ENCODE results near the gene LTA4H. TPM values are rescaled to one million over a fixed set of nuclear protein-coding genes. Genes with fewer than 3 reads are reported as not detected.
A peak's percentile ranks its signal among the peaks of the same experiment; 100 is the strongest.

The LTA4H gene
- total RNA-seq, 1 donor from 2014 or later = 266 TPM

DNA sequence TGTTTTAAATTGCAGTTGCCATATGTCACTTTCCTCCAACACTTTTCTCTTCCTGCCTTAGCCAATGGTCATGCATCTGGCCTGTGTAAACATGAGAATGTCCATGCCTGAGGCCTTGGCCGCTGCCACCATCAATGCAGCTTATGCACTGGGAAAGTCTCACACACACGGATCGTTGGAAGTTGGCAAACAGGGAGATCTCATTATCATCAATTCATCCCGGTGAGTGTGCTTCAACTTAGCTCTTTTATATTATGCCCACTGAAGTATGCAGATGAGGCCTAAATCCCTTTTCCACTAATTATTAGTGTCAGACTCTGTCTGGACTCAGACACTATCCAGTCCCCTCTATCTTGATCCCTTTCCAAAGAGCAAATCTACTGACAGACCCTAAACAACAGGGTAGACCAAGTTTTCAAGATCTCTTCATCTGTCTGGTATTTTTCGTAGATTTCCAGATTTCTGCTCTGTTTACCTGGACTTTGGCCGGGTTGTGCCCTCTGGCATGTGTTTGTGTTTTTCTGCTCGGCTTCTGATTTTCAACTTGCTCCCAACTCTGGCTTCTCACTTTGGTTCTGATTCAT, 69.0 kb downstream of the LTA4H start:
- no peak overlapping the region for H3K4me2 ChIP-seq
- H3K4me3 ChIP-seq = no peak overlapping the region
- H3K4me1 ChIP-seq = no peaks in the 10 kb centered on the region
- no peaks in the 10 kb centered on the region for H3K79me2 ChIP-seq (ENCODE audit: low read depth)
- H3K27me3 Mint-ChIP-seq (ENCODE audit: insufficient read depth, low read depth) = peaks cover 6% of the 10 kb centered on the region
- H3K36me3 Mint-ChIP-seq = no peaks in the 10 kb centered on the region
- no peaks in the 10 kb centered on the region for H3F3A ChIP-seq (ENCODE audit: low read depth)
- H3K4me3 Mint-ChIP-seq = no peak overlapping the region
- H4K20me1 ChIP-seq (ENCODE audit: low read depth) = no peaks in the 10 kb centered on the region
- peaks cover 12% of the 10 kb centered on the region for H3K9me3 Mint-ChIP-seq
- no peak overlapping the region for H3K27ac Mint-ChIP-seq
- H3K9me3 ChIP-seq (ENCODE audit: low read depth) = no peaks in the 10 kb centered on the region
- H3K27ac ChIP-seq = no peak overlapping the region
- no peaks in the 10 kb centered on the region for H3K36me3 ChIP-seq
- H3K27me3 ChIP-seq = no peaks in the 10 kb centered on the region
- DNase-seq (ENCODE audit: low spot score) = no peak
- H3K4me1 Mint-ChIP-seq = no peaks in the 10 kb centered on the region
- no peak overlapping the region for H2AFZ ChIP-seq (replicated peaks)
- H3K9ac ChIP-seq = no peak overlapping the region
- no peak for TF ChIP-seq EZH2phosphoT487 (IDR thresholded peaks at IDR 0.05)

DNA sequence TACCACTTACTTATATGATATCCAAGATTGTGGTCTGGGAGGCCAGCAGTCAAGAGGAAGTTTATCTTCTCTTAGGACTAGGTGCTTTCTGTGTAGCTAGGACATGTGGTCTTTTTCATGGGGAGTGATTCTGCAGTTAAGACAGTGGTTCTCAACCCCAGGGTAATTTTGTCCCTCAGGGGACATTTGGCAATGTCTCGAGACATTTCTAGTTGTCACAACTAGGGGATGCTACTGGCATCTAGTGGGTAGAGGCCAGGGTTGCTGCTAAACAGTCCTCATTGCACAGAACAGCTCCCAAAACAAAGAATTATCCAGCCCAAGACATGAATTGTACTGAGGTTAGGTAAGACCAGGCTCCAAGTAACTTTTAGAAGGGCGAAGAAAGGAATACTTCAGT, 72.3 kb downstream of the LTA4H start:
- Histone ChIP-seq H3K4me2 (no peak overlapping the region), H4K20me1 (ENCODE audit: low read depth) (no peaks in the 10 kb centered on the region), H3K27me3 (no peaks in the 10 kb centered on the region), H2AFZ (replicated peaks) (no peak overlapping the region), H3K27ac (no peak overlapping the region), H3K9ac (no peak overlapping the region), H3K9me3 (ENCODE audit: low read depth) (no peaks in the 10 kb centered on the region), H3K36me3 (no peaks in the 10 kb centered on the region), H3K4me3 (no peak overlapping the region), H3K79me2 (ENCODE audit: low read depth) (no peaks in the 10 kb centered on the region), H3K4me1 (no peaks in the 10 kb centered on the region), H3F3A (ENCODE audit: low read depth) (no peaks in the 10 kb centered on the region)
- H3K27me3 Mint-ChIP-seq (ENCODE audit: insufficient read depth, low read depth) = peaks cover 2% of the 10 kb centered on the region
- TF ChIP-seq, protein P1, sequence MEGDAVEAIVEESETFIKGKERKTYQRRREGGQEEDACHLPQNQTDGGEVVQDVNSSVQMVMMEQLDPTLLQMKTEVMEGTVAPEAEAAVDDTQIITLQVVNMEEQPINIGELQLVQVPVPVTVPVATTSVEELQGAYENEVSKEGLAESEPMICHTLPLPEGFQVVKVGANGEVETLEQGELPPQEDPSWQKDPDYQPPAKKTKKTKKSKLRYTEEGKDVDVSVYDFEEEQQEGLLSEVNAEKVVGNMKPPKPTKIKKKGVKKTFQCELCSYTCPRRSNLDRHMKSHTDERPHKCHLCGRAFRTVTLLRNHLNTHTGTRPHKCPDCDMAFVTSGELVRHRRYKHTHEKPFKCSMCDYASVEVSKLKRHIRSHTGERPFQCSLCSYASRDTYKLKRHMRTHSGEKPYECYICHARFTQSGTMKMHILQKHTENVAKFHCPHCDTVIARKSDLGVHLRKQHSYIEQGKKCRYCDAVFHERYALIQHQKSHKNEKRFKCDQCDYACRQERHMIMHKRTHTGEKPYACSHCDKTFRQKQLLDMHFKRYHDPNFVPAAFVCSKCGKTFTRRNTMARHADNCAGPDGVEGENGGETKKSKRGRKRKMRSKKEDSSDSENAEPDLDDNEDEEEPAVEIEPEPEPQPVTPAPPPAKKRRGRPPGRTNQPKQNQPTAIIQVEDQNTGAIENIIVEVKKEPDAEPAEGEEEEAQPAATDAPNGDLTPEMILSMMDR (IDR thresholded peaks at IDR 0.05) = peak; percentile 57
- TF ChIP-seq EZH2 (IDR thresholded peaks at IDR 0.05) (no peak), EZH2phosphoT487 (IDR thresholded peaks at IDR 0.05) (no peak)
- H3K36me3 Mint-ChIP-seq = no peaks in the 10 kb centered on the region
- no peak overlapping the region for H3K27ac Mint-ChIP-seq
- no peak overlapping the region for H3K4me3 Mint-ChIP-seq
- peak; percentile 54 for DNase-seq (ENCODE audit: low spot score)
- H3K9me3 Mint-ChIP-seq = no peaks in the 10 kb centered on the region
- peaks cover 2% of the 10 kb centered on the region for H3K4me1 Mint-ChIP-seq

DNA sequence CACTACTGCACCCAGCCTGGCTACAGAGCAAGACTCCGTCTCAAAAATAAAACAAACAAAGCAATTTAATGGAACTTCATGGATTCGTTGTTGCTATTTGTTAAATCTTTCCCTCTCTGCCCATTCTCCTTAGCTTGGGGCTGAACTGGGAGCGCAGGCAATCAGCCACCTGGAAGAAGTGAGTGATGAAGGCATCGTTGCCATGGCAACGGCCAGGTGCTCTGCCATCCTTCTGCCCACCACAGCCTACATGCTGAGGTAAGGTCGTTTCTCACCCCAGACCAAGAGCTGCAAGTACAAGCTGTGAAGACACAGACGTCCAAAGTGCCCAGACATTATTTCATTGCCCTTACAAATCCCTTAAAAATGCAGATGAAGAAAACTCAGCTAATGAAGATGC, 73.2 kb downstream of the LTA4H start:
- Mint-ChIP-seq H3K9me3 (no peaks in the 10 kb centered on the region), H3K4me3 (no peak overlapping the region), H3K36me3 (no peaks in the 10 kb centered on the region), H3K4me1 (peaks cover 4% of the 10 kb centered on the region), H3K27ac (no peak overlapping the region), H3K27me3 (ENCODE audit: insufficient read depth, low read depth) (peaks cover 2% of the 10 kb centered on the region)
- H3K4me3 ChIP-seq = no peak overlapping the region
- H3K9ac ChIP-seq = no peak overlapping the region
- no peak overlapping the region for H3K4me2 ChIP-seq
- no peaks in the 10 kb centered on the region for H3K27me3 ChIP-seq
- peaks cover 5% of the 10 kb centered on the region for H3K4me1 ChIP-seq
- peaks cover 8% of the 10 kb centered on the region for H3F3A ChIP-seq (ENCODE audit: low read depth)
- TF ChIP-seq EZH2phosphoT487 (IDR thresholded peaks at IDR 0.05) (no peak), EZH2 (IDR thresholded peaks at IDR 0.05) (no peak)
- TF ChIP-seq, protein P1 (IDR thresholded peaks at IDR 0.05) = no peak
- no peaks in the 10 kb centered on the region for H4K20me1 ChIP-seq (ENCODE audit: low read depth)
- H3K36me3 ChIP-seq = no peaks in the 10 kb centered on the region
- no peaks in the 10 kb centered on the region for H3K9me3 ChIP-seq (ENCODE audit: low read depth)
- H3K79me2 ChIP-seq (ENCODE audit: low read depth) = no peaks in the 10 kb centered on the region
- no peak overlapping the region for H3K27ac ChIP-seq
- H2AFZ ChIP-seq (replicated peaks) = no peak overlapping the region
- no peak for DNase-seq (ENCODE audit: low spot score)

DNA sequence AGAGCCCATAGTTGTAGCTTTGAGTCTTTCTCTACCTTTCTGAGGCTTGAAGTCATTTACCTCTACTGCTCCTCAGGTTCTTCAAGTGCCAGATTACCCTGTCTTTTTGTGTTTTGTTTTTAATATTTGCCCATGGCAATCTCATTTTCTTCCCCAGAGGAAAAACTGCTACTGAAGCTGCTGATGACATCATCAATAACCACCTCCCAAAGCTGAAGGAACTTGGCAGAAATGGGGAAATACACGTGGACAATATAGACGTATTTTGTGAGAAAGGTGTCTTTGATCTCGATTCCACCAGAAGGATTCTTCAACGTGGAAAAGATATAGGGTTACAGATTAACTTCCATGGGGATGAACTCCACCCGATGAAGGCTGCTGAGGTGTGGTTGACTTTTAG, 75.1 kb downstream of the LTA4H start:
- Mint-ChIP-seq H3K36me3 (no peaks in the 10 kb centered on the region), H3K4me3 (no peak overlapping the region), H3K27ac (no peak overlapping the region), H3K4me1 (peaks cover 19% of the 10 kb centered on the region), H3K9me3 (peaks cover 2% of the 10 kb centered on the region), H3K27me3 (ENCODE audit: insufficient read depth, low read depth) (peaks cover 2% of the 10 kb centered on the region)
- Histone ChIP-seq H4K20me1 (ENCODE audit: low read depth) (no peaks in the 10 kb centered on the region), H3F3A (ENCODE audit: low read depth) (peaks cover 28% of the 10 kb centered on the region), H3K4me3 (no peak overlapping the region), H2AFZ (replicated peaks) (no peak overlapping the region), H3K4me1 (peaks cover 21% of the 10 kb centered on the region), H3K27ac (no peak overlapping the region), H3K4me2 (no peak overlapping the region), H3K79me2 (ENCODE audit: low read depth) (no peaks in the 10 kb centered on the region), H3K36me3 (no peaks in the 10 kb centered on the region), H3K27me3 (no peaks in the 10 kb centered on the region), H3K9ac (no peak overlapping the region), H3K9me3 (ENCODE audit: low read depth) (no peaks in the 10 kb centered on the region)
- no peak for DNase-seq (ENCODE audit: low spot score)
- TF ChIP-seq, protein P1 (IDR thresholded peaks at IDR 0.05) = no peak
- TF ChIP-seq EZH2 (IDR thresholded peaks at IDR 0.05) = no peak
- TF ChIP-seq EZH2phosphoT487 (IDR thresholded peaks at IDR 0.05) = no peak
